Astrocyte (in vitro differentiated cells and primary cell): ENCODE measurements around the gene GALNS. TPM values are rescaled to one million over a fixed set of nuclear protein-coding genes. Genes with fewer than 3 reads are reported as not detected.
"Not testable (repeated sequence)": the region's sequence is repeated elsewhere in the genome, so short reads cannot be mapped to it uniquely, and the experiment has no call there.

Source experiments
- DNase-seq: peaks from one replicate; pipeline ENCODE4 v3.0.0-alpha.2; 2010; ENCODE audit warnings: low read depth
- FAIRE-seq: peaks from 2 replicates; lab custom pipeline; 2011; peaks lifted over from hg19 to GRCh38; lab: Jason Lieb, UNC
- H2AFZ ChIP-seq: 2 replicates; pipeline ENCODE4 v1.6.0; 2012; ENCODE audit warnings: low read depth, low read length, inconsistent platforms
- H3K27ac ChIP-seq: 2 replicates; pipeline ENCODE4 v1.5.1; 2011; ENCODE audit warnings: low read depth, low read length, inconsistent platforms
- H3K27me3 ChIP-seq: 2 replicates; pipeline ENCODE4 v1.6.0; 2011; ENCODE audit warnings: low read length, inconsistent platforms; ENCODE audit not compliant: insufficient read depth
- H3K36me3 ChIP-seq: 2 replicates; pipeline ENCODE4 v1.5.1; 2011; ENCODE audit warnings: low read length, inconsistent platforms; ENCODE audit not compliant: insufficient read depth
- H3K4me1 ChIP-seq: 2 replicates; pipeline ENCODE4 v1.5.1; 2011; ENCODE audit warnings: low read length, inconsistent platforms; ENCODE audit not compliant: insufficient read depth
- H3K4me2 ChIP-seq: 2 replicates; pipeline ENCODE4 v1.6.0; 2012; ENCODE audit warnings: low read length, inconsistent platforms
- H3K4me3 ChIP-seq: 2 replicates; pipeline ENCODE4 v1.5.1; 2011; ENCODE audit warnings: low read depth, mild to moderate bottlenecking, low read length, inconsistent platforms; ENCODE audit not compliant: insufficient read depth
- H3K79me2 ChIP-seq: 2 replicates; pipeline ENCODE4 v1.6.0; 2012; ENCODE audit warnings: mild to moderate bottlenecking, low read length, inconsistent platforms; ENCODE audit not compliant: insufficient read depth
- H3K9ac ChIP-seq: 2 replicates; pipeline ENCODE4 v1.6.0; 2012; ENCODE audit warnings: mild to moderate bottlenecking, low read length, inconsistent platforms
- H3K9me3 ChIP-seq: 2 replicates; pipeline ENCODE4 v1.5.1; 2012; ENCODE audit warnings: low read depth, mild to moderate bottlenecking, low read length, inconsistent platforms; ENCODE audit not compliant: insufficient read depth
- H4K20me1 ChIP-seq: 2 replicates; pipeline ENCODE4 v1.6.0; 2012; ENCODE audit warnings: low read length, inconsistent platforms; ENCODE audit not compliant: insufficient read depth
- H3K27ac Mint-ChIP-seq: one replicate; pipeline ENCODE4 v1.8.0; 2021; ENCODE audit warnings: mild to moderate bottlenecking, mixed read lengths; ENCODE audit not compliant: unreplicated experiment
- H3K27me3 Mint-ChIP-seq: one replicate; pipeline ENCODE4 v1.8.0; 2021; ENCODE audit warnings: low read depth, mixed read lengths; ENCODE audit not compliant: unreplicated experiment
- H3K36me3 Mint-ChIP-seq: one replicate; pipeline ENCODE4 v1.8.0; 2021; ENCODE audit warnings: low read depth, mixed read lengths; ENCODE audit not compliant: unreplicated experiment
- H3K4me1 Mint-ChIP-seq: one replicate; pipeline ENCODE4 v1.8.0; 2021; ENCODE audit warnings: low read depth, mixed read lengths; ENCODE audit not compliant: unreplicated experiment
- H3K4me3 Mint-ChIP-seq: one replicate; pipeline ENCODE4 v1.8.0; 2021; ENCODE audit warnings: mild to moderate bottlenecking, moderate library complexity, mixed read lengths; ENCODE audit not compliant: unreplicated experiment
- H3K9me3 Mint-ChIP-seq: one replicate; pipeline ENCODE4 v1.8.0; 2021; ENCODE audit warnings: mild to moderate bottlenecking, mixed read lengths; ENCODE audit not compliant: unreplicated experiment
- CTCF ChIP-seq: IDR thresholded peaks from 2 replicates; pipeline ENCODE4 v1.5.1; 2011; ENCODE audit warnings: low read depth, mild to moderate bottlenecking, inconsistent platforms, low read length, moderate library complexity; ENCODE audit not compliant: insufficient read depth
- EZH2 ChIP-seq: IDR thresholded peaks from 2 replicates; pipeline ENCODE4 v1.6.1; 2012; ENCODE audit warnings: mild to moderate bottlenecking, low read length, inconsistent platforms; ENCODE audit not compliant: insufficient read depth
- total RNA-seq: library from RNA; stranded (reverse); gene quantifications from 2 replicates; pipeline ENCODE4 v1.2.1, GENCODE V29; 2021

GALNS gene
- total RNA-seq, 1 donor from 2014 or later, result 31.7 TPM

GRCh38 chr16:88892065-88892464 is 35.3 kb upstream of the GALNS start:
- peaks cover 24% of the 10 kb centered on the region for H3K27me3 Mint-ChIP-seq
- peaks cover 10% of the 10 kb centered on the region for H3K9me3 Mint-ChIP-seq
- H3K4me1 ChIP-seq, result no peaks in the 10 kb centered on the region
- H3K4me3 ChIP-seq, result no peak overlapping the region
- no peaks in the 10 kb centered on the region for H3K79me2 ChIP-seq
- H3K36me3 ChIP-seq, result no peaks in the 10 kb centered on the region
- no peaks in the 10 kb centered on the region for H4K20me1 ChIP-seq
- no peak overlapping the region for H2AFZ ChIP-seq
- TF ChIP-seq EZH2 (no peak), CTCF (no peak)
- no peak overlapping the region for H3K27ac ChIP-seq
- H3K4me3 Mint-ChIP-seq, result no peak overlapping the region
- H3K36me3 Mint-ChIP-seq, result peaks cover 5% of the 10 kb centered on the region
- FAIRE-seq (no peak), DNase-seq (no peak)
- H3K9ac ChIP-seq, result no peak overlapping the region
- H3K4me2 ChIP-seq, result no peak overlapping the region
- H3K27ac Mint-ChIP-seq, result no peak overlapping the region
- no peaks in the 10 kb centered on the region for H3K4me1 Mint-ChIP-seq
- H3K9me3 ChIP-seq, result no peaks in the 10 kb centered on the region
- no peaks in the 10 kb centered on the region for H3K27me3 ChIP-seq

GRCh38 chr16:88891083-88891482 is 34.3 kb upstream of the GALNS start:
- H2AFZ ChIP-seq, result no peak overlapping the region
- H3K27ac Mint-ChIP-seq, result no peak overlapping the region
- no peak overlapping the region for H3K4me2 ChIP-seq
- no peak overlapping the region for H3K9ac ChIP-seq
- no peak overlapping the region for H3K4me3 Mint-ChIP-seq
- H3K36me3 ChIP-seq, result no peaks in the 10 kb centered on the region
- no peaks in the 10 kb centered on the region for H3K79me2 ChIP-seq
- TF ChIP-seq CTCF (no peak), EZH2 (no peak)
- no peak overlapping the region for H3K4me3 ChIP-seq
- no peaks in the 10 kb centered on the region for H3K4me1 ChIP-seq
- H4K20me1 ChIP-seq, result no peaks in the 10 kb centered on the region
- H3K4me1 Mint-ChIP-seq, result no peaks in the 10 kb centered on the region
- H3K9me3 ChIP-seq, result no peaks in the 10 kb centered on the region
- no peaks in the 10 kb centered on the region for H3K27me3 ChIP-seq
- DNase-seq (no peak), FAIRE-seq (no peak)
- peaks cover 24% of the 10 kb centered on the region for H3K27me3 Mint-ChIP-seq
- H3K27ac ChIP-seq, result no peak overlapping the region
- peaks cover 10% of the 10 kb centered on the region for H3K9me3 Mint-ChIP-seq
- H3K36me3 Mint-ChIP-seq, result peaks cover 5% of the 10 kb centered on the region

- DNase-seq, H3K36me3 Mint-ChIP-seq, H3K4me1 ChIP-seq, H3K27me3 ChIP-seq, H3K4me3 Mint-ChIP-seq, H2AFZ ChIP-seq, H3K4me2 ChIP-seq, H3K27ac ChIP-seq, FAIRE-seq, H3K79me2 ChIP-seq, H4K20me1 ChIP-seq, H3K9ac ChIP-seq, H3K9me3 ChIP-seq, H3K4me3 ChIP-seq, H3K27ac Mint-ChIP-seq, H3K4me1 Mint-ChIP-seq, H3K36me3 ChIP-seq: not testable (repeated sequence)
- H3K27me3 Mint-ChIP-seq, result peaks cover 25% of the 10 kb centered on the region
- H3K9me3 Mint-ChIP-seq, result peaks cover 10% of the 10 kb centered on the region
Observed at GRCh38 chr16:88889702-88890352, 33.1 kb upstream of the GALNS start.
